ENCODE data around the gene KAT6B. TPM values are rescaled to one million over a fixed set of nuclear protein-coding genes. Genes with fewer than 3 reads are reported as not detected.

The KAT6B gene
- total and polyA plus RNA-seq, 2 of the 8 experiments (the other 6 are each of a cell fraction or from before 2014, with no cell fraction given): 7.3 to 30.8 TPM

- no peaks in the 10 kb centered on the region for H3K9me3 ChIP-seq (ENCODE audit: insufficient read depth in 2 of 2, low read depth in 1 of 2, low read length in 1 of 2)
- no peaks in the 10 kb centered on the region for H4K20me1 ChIP-seq (replicated peaks in 1 of 2; ENCODE audit: control insufficient read depth in 1 of 2, insufficient read depth in 2 of 2, low read length in 2 of 2)
- H4K5ac ChIP-seq (ENCODE audit: insufficient read length, low read depth, low read length): no peak overlapping the region
- H4K8ac ChIP-seq (ENCODE audit: extremely low read depth, insufficient read depth, low read length): no peak overlapping the region
- no peak overlapping the region for H2BK20ac ChIP-seq (ENCODE audit: low read length)
- H3K36me3 ChIP-seq (ENCODE audit: control insufficient read depth in 2 of 4, insufficient read depth in 4 of 4, low read length in 3 of 4): peaks cover 0 to under 1% (median 0%) of the 10 kb centered on the region in 4 experiments; a peak in 1 of 8 replicates
- H3K56ac ChIP-seq (replicated peaks; ENCODE audit: insufficient read length, low read depth, low read length): no peak overlapping the region
- H4K91ac ChIP-seq (replicated peaks; ENCODE audit: insufficient read length, low read length): no peak overlapping the region
- H3K23ac ChIP-seq (ENCODE audit: insufficient read length): no peak overlapping the region
- H3K79me2 ChIP-seq (ENCODE audit: control insufficient read depth in 1 of 2, insufficient read depth in 2 of 2, low read length in 2 of 2): no peaks in the 10 kb centered on the region
- no peaks in the 10 kb centered on the region for H3K27me3 ChIP-seq (replicated peaks in 1 of 4; ENCODE audit: control insufficient read depth in 3 of 4, extremely low read depth in 1 of 4, insufficient read depth in 3 of 4, low read length in 3 of 4)
- H3K18ac ChIP-seq (ENCODE audit: extremely low read depth, low read length): no peak overlapping the region
- H3K14ac ChIP-seq (ENCODE audit: insufficient read length): no peak overlapping the region
- H3K4me3 ChIP-seq (ENCODE audit: extremely low read depth in 1 of 4, insufficient read depth in 2 of 4, low read depth in 3 of 4, low read length in 4 of 4): no peak overlapping the region
- H3K79me1 ChIP-seq (ENCODE audit: low read depth, low read length): no peaks in the 10 kb centered on the region; the same call in 1 of the 2 replicates
- H2BK15ac ChIP-seq (ENCODE audit: low read length): no peak overlapping the region
- no peak overlapping the region for H2BK120ac ChIP-seq (replicated peaks; ENCODE audit: low read depth, low read length)
- DNase-seq (ENCODE audit: low read depth in 1 of 2, low spot score in 2 of 2): no peak
- ChIA-PET CTCF (ENCODE audit: partially characterized antibody) (interaction anchor here (0.6 kb wide), 1 partner anchor 749 kb away, joined by 3 read pairs; no protein-coding TSS in a partner anchor), POLR2A (ENCODE audit: partially characterized antibody) (no interaction called here)
- 85% methylated on average over 5 of the region's 5 CpGs; no CpG with 5 or more reads in 1 of the 2 experiments for WGBS, 2 experiments (ENCODE audit: extremely low coverage in 1 of 2, insufficient coverage in 1 of 2, insufficient read length in 1 of 2, insufficient replicate concordance in 2 of 2, low coverage in 1 of 2, low lambda C conversion rate in 2 of 2, missing lambda C conversion rate in 1 of 2)
- H3K4me2 ChIP-seq (ENCODE audit: insufficient read depth in 1 of 2, low read depth in 2 of 2, low read length in 2 of 2): no peak overlapping the region
- H2BK12ac ChIP-seq (ENCODE audit: low read depth, low read length): no peak overlapping the region
- no peak overlapping the region for H2AK5ac ChIP-seq (ENCODE audit: low read depth, low read length)
- H3K4me1 ChIP-seq (replicated peaks in 1 of 4; ENCODE audit: control insufficient read depth in 3 of 4, insufficient read depth in 4 of 4, low read length in 3 of 4): peaks cover 0 to 4% (median 2%) of the 10 kb centered on the region in 4 experiments; a peak in 1 of 7 replicates
- no peak overlapping the region for H2BK5ac ChIP-seq (ENCODE audit: low read depth, low read length)
- FAIRE-seq: no peak
- no peak overlapping the region for H3K9ac ChIP-seq (replicated peaks in 1 of 4; ENCODE audit: extremely low read depth in 1 of 4, low read depth in 3 of 4, low read length in 3 of 4)
- no peak overlapping the region for H3K4ac ChIP-seq (replicated peaks; ENCODE audit: insufficient read length, low read depth, low read length)
- no peak overlapping the region for H3K27ac ChIP-seq (ENCODE audit: low read depth, low read length)
- H2AFZ ChIP-seq (ENCODE audit: low read length): no peak overlapping the region
- H3K23me2 ChIP-seq (ENCODE audit: low read depth, low read length): no peaks in the 10 kb centered on the region
- TF ChIP-seq, protein P1, sequence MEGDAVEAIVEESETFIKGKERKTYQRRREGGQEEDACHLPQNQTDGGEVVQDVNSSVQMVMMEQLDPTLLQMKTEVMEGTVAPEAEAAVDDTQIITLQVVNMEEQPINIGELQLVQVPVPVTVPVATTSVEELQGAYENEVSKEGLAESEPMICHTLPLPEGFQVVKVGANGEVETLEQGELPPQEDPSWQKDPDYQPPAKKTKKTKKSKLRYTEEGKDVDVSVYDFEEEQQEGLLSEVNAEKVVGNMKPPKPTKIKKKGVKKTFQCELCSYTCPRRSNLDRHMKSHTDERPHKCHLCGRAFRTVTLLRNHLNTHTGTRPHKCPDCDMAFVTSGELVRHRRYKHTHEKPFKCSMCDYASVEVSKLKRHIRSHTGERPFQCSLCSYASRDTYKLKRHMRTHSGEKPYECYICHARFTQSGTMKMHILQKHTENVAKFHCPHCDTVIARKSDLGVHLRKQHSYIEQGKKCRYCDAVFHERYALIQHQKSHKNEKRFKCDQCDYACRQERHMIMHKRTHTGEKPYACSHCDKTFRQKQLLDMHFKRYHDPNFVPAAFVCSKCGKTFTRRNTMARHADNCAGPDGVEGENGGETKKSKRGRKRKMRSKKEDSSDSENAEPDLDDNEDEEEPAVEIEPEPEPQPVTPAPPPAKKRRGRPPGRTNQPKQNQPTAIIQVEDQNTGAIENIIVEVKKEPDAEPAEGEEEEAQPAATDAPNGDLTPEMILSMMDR (IDR thresholded peaks at IDR 0.05; ENCODE audit: control extremely low read depth in 1 of 3, insufficient read depth in 1 of 3, low read depth in 1 of 3, low read length in 3 of 3): no peak
- TF ChIP-seq TAF1 (IDR thresholded peaks at IDR 0.05; ENCODE audit: low read depth, low read length) (no peak), ATF3 (IDR thresholded peaks at IDR 0.05; ENCODE audit: insufficient read depth, low read depth, low read length) (no peak), SP1 (IDR thresholded peaks at IDR 0.05; ENCODE audit: low read depth, low read length) (no peak), TEAD4 (IDR thresholded peaks at IDR 0.05; ENCODE audit: low read depth, low read length) (no peak), TAF7 (optimal IDR thresholded peaks at IDR 0.05; ENCODE audit: borderline replicate concordance, low read depth, low read length) (no peak), BACH1 (IDR thresholded peaks at IDR 0.05; ENCODE audit: low read length) (no peak), MAX (IDR thresholded peaks at IDR 0.05) (no peak)
Observed at GRCh38 chr10:75015442-75015841, 189.0 kb downstream of the KAT6B start.

Data from H1 (cell line).